H1 (cell line): Measurements from ENCODE around the gene RARRES2. TPM values are rescaled to one million over a fixed set of nuclear protein-coding genes. Genes with fewer than 3 reads are reported as not detected.

Experiments used
- CHD7 ChIP-seq: fragments of 300-600 bp; sonication (generic); IDR thresholded peaks from 2 replicates; pipeline ENCODE4 v1.7.1; 2012; ENCODE audit warnings: low read length, moderate library complexity, mild to moderate bottlenecking, inconsistent platforms; ENCODE audit not compliant: insufficient replicate concordance
- FOSL1 ChIP-seq: IDR thresholded peaks from 2 replicates; pipeline ENCODE4 v1.6.1; 2011; ENCODE audit warnings: mild to moderate bottlenecking, low read depth, low read length, moderate library complexity; ENCODE audit not compliant: insufficient read depth
- HDAC2 ChIP-seq, 2 experiments: fragments of 300-600 bp in 1 of 2; sonication (generic) in 1 of 2; IDR thresholded peaks; 2 replicates each; pipeline ENCODE4 v1.6.1; 2011 to 2012; ENCODE audit warnings: low read depth in 2 of 2, low read length in 2 of 2, mild to moderate bottlenecking in 2 of 2, moderate library complexity in 2 of 2, borderline replicate concordance in 1 of 2, inconsistent platforms in 1 of 2
- KDM5A ChIP-seq: fragments of 200-600 bp; IDR thresholded peaks from 2 replicates; pipeline ENCODE4 v1.7.1; 2012; ENCODE audit warnings: mild to moderate bottlenecking, low read length, inconsistent platforms, mixed read lengths
- RBBP5 ChIP-seq: IDR thresholded peaks from 2 replicates; pipeline ENCODE4 v1.7.1; 2012; ENCODE audit warnings: low read depth, mild to moderate bottlenecking, inconsistent platforms, low read length, moderate library complexity, borderline replicate concordance
- YY1 ChIP-seq: IDR thresholded peaks from 2 replicates; pipeline ENCODE4 v1.6.1; 2011; ENCODE audit warnings: low read depth, mild to moderate bottlenecking, low read length
- polyA plus RNA-seq, 7 experiments: library from polyadenylated mRNA; depleted of rRNA in 3 of 7; stranded (reverse) in 5 of 7; unstranded in 2 of 7; fragments of >200 nt in 5 of 7; fragments of 200-250 nt in 2 of 7; gene quantifications; 1 replicate in 5 of 7; 2 replicates in 1 of 7; 4 replicates in 1 of 7; pipeline versions ENCODE4 v1.2.1 to v1.2.3, GENCODE V29; 2011 to 2013; ENCODE audit warnings: missing spikeins in 2 of 7, mixed read lengths in 2 of 7
- total RNA-seq: library from RNA; stranded (reverse); fragmentation: NEBNext Ultra II Directional; extraction: Animal tissue kit (Norgen Biotek cat#: 25700); gene quantifications from 2 replicates; pipeline ENCODE4 v1.2.1, GENCODE V29; 2021

Gene RARRES2
- total and polyA plus RNA-seq, 2 of the 8 experiments (the other 6 are each of a cell fraction or from before 2014, with no cell fraction given) = 254 to 441 TPM

DNA sequence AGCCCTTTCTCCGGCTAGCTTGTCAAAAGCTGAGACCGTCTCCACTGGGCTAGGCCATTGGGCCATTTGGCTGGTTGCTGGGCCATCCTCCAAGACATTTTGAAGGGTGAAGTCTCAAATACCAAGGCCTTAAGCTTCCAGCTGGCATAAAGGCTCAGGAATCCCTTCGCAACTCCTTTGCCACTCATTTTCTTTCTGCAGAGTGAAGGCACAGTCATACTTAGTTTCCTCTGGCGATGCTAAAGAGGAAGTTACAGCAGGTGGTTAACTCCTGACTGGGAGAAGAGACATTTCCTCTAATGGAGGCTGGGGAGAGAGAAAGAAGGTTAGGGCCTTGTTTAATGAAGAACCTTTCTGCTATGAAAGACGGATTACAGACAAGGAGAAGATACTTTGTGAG, 22.4 kb upstream of the RARRES2 start (continued):
- TF ChIP-seq CHD7 (no peak), YY1 (no peak), HDAC2 (IDR thresholded peaks at IDR 0.05; ENCODE audit: borderline replicate concordance in 1 of 2, low read depth in 2 of 2, low read length in 2 of 2) (no peak), KDM5A (no peak), FOSL1 (no peak), RBBP5 (no peak)
